HL-60 (cell line): ENCODE measurements around the gene DNAH7.

ENCODE experiments used
- DNase-seq, 2 experiments: peaks; one replicate each; pipeline ENCODE4 v3.0.0-alpha.2; 2010 to 2020; ENCODE audit warnings: low read depth in 1 of 2, low spot score in 1 of 2
- H3K27ac ChIP-seq: fragments of 250-450 bp; sonication (Bioruptor Pico); replicated peaks from 2 replicates; pipeline ENCODE4 v1.5.1; 2020; ENCODE audit warnings: mild to moderate bottlenecking, moderate library complexity
- H3K27me3 ChIP-seq: fragments of 250-450 bp; sonication (Bioruptor Pico); 2 replicates; pipeline ENCODE4 v1.5.1; 2021; ENCODE audit warnings: mild to moderate bottlenecking, moderate library complexity; ENCODE audit not compliant: insufficient read depth, poor library complexity, severe bottlenecking
- H3K4me3 ChIP-seq: replicated peaks from 2 replicates; pipeline ENCODE4 v1.5.1; 2011; ENCODE audit warnings: mild to moderate bottlenecking, control low read depth, low read length; ENCODE audit not compliant: insufficient read depth
- GABPA ChIP-seq: IDR thresholded peaks from 2 replicates; pipeline ENCODE4 v1.6.1; 2012; ENCODE audit warnings: low read depth
- POLR2AphosphoS5 ChIP-seq: IDR thresholded peaks from 2 replicates; pipeline ENCODE4 v1.6.1; 2012; ENCODE audit warnings: low read depth
- SPI1 ChIP-seq: IDR thresholded peaks from 2 replicates; pipeline ENCODE4 v1.6.1; 2012; ENCODE audit warnings: low read depth, mild to moderate bottlenecking, borderline replicate concordance
- TF ChIP-seq, protein P1 (sequence below): IDR thresholded peaks from one replicate; pipeline ENCODE4 v1.5.1; 2011; ENCODE audit warnings: low read length, control low read depth, inconsistent platforms; ENCODE audit not compliant: insufficient read depth
- TF ChIP-seq, protein P2 (sequence below): IDR thresholded peaks from 2 replicates; pipeline ENCODE4 v1.6.1; 2012; ENCODE audit warnings: low read depth; ENCODE audit not compliant: insufficient replicate concordance

DNAH7 gene

DNA sequence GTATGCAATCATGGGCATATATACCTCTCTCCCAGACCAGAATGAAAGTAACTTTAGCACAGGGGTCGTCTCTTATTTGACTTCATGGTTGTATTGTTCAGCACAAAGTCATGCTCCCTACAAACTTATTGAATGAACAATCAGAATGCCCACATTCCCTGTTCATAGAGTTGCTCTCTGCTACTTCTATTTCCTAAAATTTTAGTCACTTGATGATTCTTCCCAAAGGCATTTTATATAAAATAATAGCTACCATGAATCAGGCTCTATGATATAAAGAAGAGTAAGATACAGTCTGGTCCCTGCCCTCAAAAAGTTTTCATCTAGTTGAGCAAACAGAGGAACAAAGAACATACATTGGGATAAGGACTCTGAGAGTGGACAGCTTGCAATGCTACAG is 249.4 kb downstream of the DNAH7 start:
- Histone ChIP-seq H3K27ac (no peak overlapping the region), H3K27me3 (no peaks in the 10 kb centered on the region), H3K4me3 (no peak overlapping the region)
- TF ChIP-seq POLR2AphosphoS5 (no peak), GABPA (no peak), SPI1 (no peak)
- TF ChIP-seq, protein P1, sequence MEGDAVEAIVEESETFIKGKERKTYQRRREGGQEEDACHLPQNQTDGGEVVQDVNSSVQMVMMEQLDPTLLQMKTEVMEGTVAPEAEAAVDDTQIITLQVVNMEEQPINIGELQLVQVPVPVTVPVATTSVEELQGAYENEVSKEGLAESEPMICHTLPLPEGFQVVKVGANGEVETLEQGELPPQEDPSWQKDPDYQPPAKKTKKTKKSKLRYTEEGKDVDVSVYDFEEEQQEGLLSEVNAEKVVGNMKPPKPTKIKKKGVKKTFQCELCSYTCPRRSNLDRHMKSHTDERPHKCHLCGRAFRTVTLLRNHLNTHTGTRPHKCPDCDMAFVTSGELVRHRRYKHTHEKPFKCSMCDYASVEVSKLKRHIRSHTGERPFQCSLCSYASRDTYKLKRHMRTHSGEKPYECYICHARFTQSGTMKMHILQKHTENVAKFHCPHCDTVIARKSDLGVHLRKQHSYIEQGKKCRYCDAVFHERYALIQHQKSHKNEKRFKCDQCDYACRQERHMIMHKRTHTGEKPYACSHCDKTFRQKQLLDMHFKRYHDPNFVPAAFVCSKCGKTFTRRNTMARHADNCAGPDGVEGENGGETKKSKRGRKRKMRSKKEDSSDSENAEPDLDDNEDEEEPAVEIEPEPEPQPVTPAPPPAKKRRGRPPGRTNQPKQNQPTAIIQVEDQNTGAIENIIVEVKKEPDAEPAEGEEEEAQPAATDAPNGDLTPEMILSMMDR = no peak
- TF ChIP-seq, protein P2, sequence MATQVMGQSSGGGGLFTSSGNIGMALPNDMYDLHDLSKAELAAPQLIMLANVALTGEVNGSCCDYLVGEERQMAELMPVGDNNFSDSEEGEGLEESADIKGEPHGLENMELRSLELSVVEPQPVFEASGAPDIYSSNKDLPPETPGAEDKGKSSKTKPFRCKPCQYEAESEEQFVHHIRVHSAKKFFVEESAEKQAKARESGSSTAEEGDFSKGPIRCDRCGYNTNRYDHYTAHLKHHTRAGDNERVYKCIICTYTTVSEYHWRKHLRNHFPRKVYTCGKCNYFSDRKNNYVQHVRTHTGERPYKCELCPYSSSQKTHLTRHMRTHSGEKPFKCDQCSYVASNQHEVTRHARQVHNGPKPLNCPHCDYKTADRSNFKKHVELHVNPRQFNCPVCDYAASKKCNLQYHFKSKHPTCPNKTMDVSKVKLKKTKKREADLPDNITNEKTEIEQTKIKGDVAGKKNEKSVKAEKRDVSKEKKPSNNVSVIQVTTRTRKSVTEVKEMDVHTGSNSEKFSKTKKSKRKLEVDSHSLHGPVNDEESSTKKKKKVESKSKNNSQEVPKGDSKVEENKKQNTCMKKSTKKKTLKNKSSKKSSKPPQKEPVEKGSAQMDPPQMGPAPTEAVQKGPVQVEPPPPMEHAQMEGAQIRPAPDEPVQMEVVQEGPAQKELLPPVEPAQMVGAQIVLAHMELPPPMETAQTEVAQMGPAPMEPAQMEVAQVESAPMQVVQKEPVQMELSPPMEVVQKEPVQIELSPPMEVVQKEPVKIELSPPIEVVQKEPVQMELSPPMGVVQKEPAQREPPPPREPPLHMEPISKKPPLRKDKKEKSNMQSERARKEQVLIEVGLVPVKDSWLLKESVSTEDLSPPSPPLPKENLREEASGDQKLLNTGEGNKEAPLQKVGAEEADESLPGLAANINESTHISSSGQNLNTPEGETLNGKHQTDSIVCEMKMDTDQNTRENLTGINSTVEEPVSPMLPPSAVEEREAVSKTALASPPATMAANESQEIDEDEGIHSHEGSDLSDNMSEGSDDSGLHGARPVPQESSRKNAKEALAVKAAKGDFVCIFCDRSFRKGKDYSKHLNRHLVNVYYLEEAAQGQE = no peak
- no peak for DNase-seq

DNA sequence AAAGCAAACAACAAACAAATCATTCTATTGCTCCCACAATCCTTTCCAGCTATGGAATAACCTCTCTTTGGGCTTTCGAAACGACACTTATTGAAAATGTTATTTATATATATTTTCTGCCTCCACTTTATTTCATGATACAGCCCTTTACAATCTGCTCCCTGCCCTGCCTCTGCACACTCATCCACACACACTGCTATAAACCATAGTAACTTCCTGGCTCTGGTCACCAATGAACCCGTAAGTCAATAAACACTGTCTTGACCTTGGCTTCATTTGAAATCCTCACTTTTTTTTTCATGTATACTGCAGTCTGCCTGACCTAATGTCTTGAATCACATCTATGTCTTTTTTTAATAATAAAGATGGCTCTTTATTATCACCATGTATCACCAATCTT is 250.1 kb downstream of the DNAH7 start:
- no peaks in the 10 kb centered on the region for H3K27me3 ChIP-seq
- no peak overlapping the region for H3K27ac ChIP-seq
- TF ChIP-seq POLR2AphosphoS5 = no peak
- no peak overlapping the region for H3K4me3 ChIP-seq
- DNase-seq = no peak

DNA sequence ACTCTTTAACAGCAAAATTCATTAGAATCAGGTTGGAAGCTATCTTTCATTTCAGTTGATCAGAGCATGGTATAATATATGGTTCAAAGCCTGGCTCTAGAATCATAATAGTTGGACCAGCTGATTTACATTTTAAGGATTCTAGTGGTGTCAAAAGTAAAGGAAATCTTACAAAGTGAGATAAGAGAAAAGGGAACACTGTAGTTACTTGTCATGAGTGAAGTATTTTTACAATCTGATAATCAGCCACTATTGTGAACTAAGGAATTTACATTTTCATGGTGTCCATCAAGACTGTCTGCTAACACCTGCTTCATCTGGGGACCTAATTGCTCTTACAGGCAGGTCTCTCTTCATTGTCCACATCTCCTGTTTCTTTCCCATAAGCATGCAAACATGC is 250.5 kb downstream of the DNAH7 start:
- Histone ChIP-seq H3K4me3 (no peak overlapping the region), H3K27ac (no peak overlapping the region), H3K27me3 (no peaks in the 10 kb centered on the region)
- DNase-seq = no peak
- TF ChIP-seq, protein P1 = no peak
- no peak for TF ChIP-seq POLR2AphosphoS5
- TF ChIP-seq, protein P2 = no peak
- TF ChIP-seq SPI1 = no peak
- no peak for TF ChIP-seq GABPA

DNA sequence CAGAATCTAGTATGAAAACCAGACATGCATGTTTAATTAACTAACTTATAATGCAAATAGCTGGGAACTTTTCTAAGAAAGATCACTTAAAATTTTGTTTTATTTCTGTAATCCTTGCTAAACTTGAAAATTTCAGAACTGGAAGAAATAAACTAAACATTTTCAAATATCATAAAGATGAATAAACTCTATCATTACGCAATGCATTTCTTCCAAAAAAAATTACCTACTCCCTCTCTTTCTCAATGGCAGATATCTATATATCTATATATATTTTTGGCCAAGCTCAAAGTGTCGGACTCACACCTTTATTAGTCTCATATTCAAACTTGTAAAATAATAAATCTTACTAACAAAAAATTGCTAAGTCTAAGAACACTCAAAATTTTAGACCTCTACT is 253.6 kb downstream of the DNAH7 start:
- Histone ChIP-seq H3K4me3 (no peak overlapping the region), H3K27ac (no peak overlapping the region), H3K27me3 (no peaks in the 10 kb centered on the region)
- no peak for DNase-seq
- TF ChIP-seq, protein P1 = no peak
- no peak for TF ChIP-seq GABPA
- TF ChIP-seq POLR2AphosphoS5 = no peak
- TF ChIP-seq, protein P2 = no peak
- TF ChIP-seq SPI1 = no peak
